ENCODE data around the gene MYL4. TPM values are rescaled to one million over a fixed set of nuclear protein-coding genes. Genes with fewer than 3 reads are reported as not detected.

Gene MYL4
- total and polyA plus RNA-seq, 2 donors (not counting 3 experiments of a cell fraction or from before 2014, with no cell fraction given) = 2.0 to 2.1 TPM

DNA sequence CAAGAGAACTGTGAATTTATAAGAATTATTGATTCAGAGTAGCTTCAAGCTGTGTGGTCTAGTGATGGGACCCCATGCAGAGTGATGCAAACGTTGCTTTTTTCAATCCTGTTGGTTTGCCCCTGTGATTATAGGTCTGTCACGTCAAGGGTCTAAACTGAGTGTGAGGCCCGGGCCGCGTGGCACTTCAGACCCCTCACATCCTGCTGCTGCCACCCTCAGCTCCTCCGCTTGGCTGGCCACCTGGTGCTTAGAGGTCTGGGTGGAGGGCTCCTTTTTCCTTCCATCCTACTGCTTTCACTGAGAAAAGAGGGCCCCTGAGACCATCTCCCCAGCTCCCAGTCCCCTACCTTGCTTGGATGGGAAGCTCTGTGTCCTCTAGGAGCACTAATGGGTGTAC, 12.0 kb downstream of the MYL4 start:
- CTCF ChIA-PET = no interaction called here
- H2AFZ ChIP-seq (ENCODE audit: low read depth, low read length) = no peak overlapping the region
- H3K79me2 ChIP-seq (ENCODE audit: control insufficient read depth, insufficient read depth, low read length) = no peaks in the 10 kb centered on the region
- H4K20me1 ChIP-seq (replicated peaks; ENCODE audit: control insufficient read depth, extremely low read depth, insufficient read depth, low read length) = no peaks in the 10 kb centered on the region
- no peaks in the 10 kb centered on the region for H3K36me3 ChIP-seq (ENCODE audit: control insufficient read depth in 2 of 2, extremely low read depth in 1 of 2, insufficient read depth in 2 of 2, low read length in 2 of 2)
- no peak overlapping the region for H3K9ac ChIP-seq (replicated peaks; ENCODE audit: extremely low read depth, insufficient read depth, low read length)
- TF ChIP-seq FOS (IDR thresholded peaks at IDR 0.05; ENCODE audit: borderline replicate concordance, insufficient read depth, low read length) = no peak
- no peak for TF ChIP-seq POLR2A (IDR thresholded peaks at IDR 0.05; ENCODE audit: low read depth, low read length)
- no peak for TF ChIP-seq MYC (IDR thresholded peaks at IDR 0.05; ENCODE audit: low read depth, low read length)
- no peak for TF ChIP-seq EZH2 (IDR thresholded peaks at IDR 0.05; ENCODE audit: borderline replicate concordance, low read depth, low read length, severe bottlenecking)
- no peak for TF ChIP-seq POLR2AphosphoS5 (IDR thresholded peaks at IDR 0.05; ENCODE audit: insufficient read depth, low read depth, low read length)
- TF ChIP-seq, protein P1, sequence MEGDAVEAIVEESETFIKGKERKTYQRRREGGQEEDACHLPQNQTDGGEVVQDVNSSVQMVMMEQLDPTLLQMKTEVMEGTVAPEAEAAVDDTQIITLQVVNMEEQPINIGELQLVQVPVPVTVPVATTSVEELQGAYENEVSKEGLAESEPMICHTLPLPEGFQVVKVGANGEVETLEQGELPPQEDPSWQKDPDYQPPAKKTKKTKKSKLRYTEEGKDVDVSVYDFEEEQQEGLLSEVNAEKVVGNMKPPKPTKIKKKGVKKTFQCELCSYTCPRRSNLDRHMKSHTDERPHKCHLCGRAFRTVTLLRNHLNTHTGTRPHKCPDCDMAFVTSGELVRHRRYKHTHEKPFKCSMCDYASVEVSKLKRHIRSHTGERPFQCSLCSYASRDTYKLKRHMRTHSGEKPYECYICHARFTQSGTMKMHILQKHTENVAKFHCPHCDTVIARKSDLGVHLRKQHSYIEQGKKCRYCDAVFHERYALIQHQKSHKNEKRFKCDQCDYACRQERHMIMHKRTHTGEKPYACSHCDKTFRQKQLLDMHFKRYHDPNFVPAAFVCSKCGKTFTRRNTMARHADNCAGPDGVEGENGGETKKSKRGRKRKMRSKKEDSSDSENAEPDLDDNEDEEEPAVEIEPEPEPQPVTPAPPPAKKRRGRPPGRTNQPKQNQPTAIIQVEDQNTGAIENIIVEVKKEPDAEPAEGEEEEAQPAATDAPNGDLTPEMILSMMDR (IDR thresholded peaks at IDR 0.05; ENCODE audit: extremely low read depth in 1 of 2, insufficient read depth in 1 of 2, low read depth in 1 of 2, low read length in 2 of 2) = no peak
- TF ChIP-seq, protein P2, sequence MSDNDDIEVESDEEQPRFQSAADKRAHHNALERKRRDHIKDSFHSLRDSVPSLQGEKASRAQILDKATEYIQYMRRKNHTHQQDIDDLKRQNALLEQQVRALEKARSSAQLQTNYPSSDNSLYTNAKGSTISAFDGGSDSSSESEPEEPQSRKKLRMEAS (IDR thresholded peaks at IDR 0.05; ENCODE audit: insufficient read depth, insufficient read length) = no peak
- TF ChIP-seq JUN (IDR thresholded peaks at IDR 0.05; ENCODE audit: borderline replicate concordance, insufficient read depth, insufficient read length, low read depth) = no peak
- dilution Hi-C loops (cut with MboI; ENCODE audit: extremely low pct_ligation_motif_present, low sequenced_read_pairs) = no loop called here
- no peak overlapping the region for H3K4me3 ChIP-seq (replicated peaks in 1 of 3; ENCODE audit: insufficient read depth in 1 of 3, low read depth in 1 of 3, low read length in 3 of 3)
- BruUV-seq (replicated peaks) = no TSS peak
- no peaks in the 10 kb centered on the region for H3K9me3 ChIP-seq (replicated peaks; ENCODE audit: control insufficient read depth, insufficient read depth, low read length)
- POLR2A ChIA-PET = no interaction called here
- H3K9me1 ChIP-seq (replicated peaks; ENCODE audit: control insufficient read depth, extremely low read depth, insufficient read depth, low read length) = no peaks in the 10 kb centered on the region
- no peaks in the 10 kb centered on the region for H3K27me3 ChIP-seq (ENCODE audit: control insufficient read depth in 2 of 2, insufficient read depth in 2 of 2, low read length in 2 of 2)
- FAIRE-seq (no peak), DNase-seq (ENCODE audit: low read depth, low spot score) (no peak)
- H3K4me1 ChIP-seq (ENCODE audit: control insufficient read depth, extremely low read depth, insufficient read depth, low read length) = peaks cover 34% of the 10 kb centered on the region
- no peak overlapping the region for H3K27ac ChIP-seq (ENCODE audit: insufficient read depth, low read depth, low read length)
- intact Hi-C loops (cut with micrococcal nuclease) = no loop called here
- H3K4me2 ChIP-seq (ENCODE audit: insufficient read depth, low read length) = no peak overlapping the region

Measured in endothelial cell of umbilical vein (primary cell).